Measurements from ENCODE around the gene SGSH. TPM values are rescaled to one million over a fixed set of nuclear protein-coding genes. Genes with fewer than 3 reads are reported as not detected.

SGSH gene
- total RNA-seq, 2 experiments from 2014 or later = 14.3 to 38.4 TPM

DNA sequence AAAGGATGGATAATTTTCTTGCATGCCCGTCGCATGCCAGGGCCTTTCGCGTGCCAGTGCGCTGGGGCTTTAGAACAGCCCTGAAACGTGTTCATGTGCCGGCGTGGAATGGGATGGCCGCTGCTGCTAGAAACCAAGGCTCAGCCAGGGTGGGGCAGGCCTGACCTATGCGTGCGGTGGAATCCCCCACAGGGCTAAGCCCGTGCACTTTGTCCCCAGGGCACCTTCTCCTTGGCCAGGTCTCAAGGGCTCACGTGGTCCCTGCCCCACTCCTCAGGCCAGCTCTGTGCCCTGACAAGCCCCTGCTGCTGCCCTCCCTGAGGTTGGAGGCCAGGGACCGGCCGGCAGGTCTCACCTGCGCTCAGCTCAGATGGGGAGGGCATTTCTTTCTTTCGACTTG, 27.4 kb upstream of the SGSH start:
- intact Hi-C loops (cut with micrococcal nuclease; ENCODE audit: unreplicated experiment) = no loop called here
- Histone ChIP-seq H3K9me3 (ENCODE audit: low read length) (no peaks in the 10 kb centered on the region), H3K4me3 (ENCODE audit: low read depth, low read length, poor library complexity, severe bottlenecking) (no peak overlapping the region), H3K4me2 (ENCODE audit: low read length) (no peak overlapping the region), H2AFZ (ENCODE audit: low read length) (no peak overlapping the region), H3K36me3 (ENCODE audit: insufficient read depth, low read length) (no peaks in the 10 kb centered on the region), H3K4me1 (ENCODE audit: insufficient read depth, low read length, poor library complexity, severe bottlenecking) (no peaks in the 10 kb centered on the region), H3K27ac (ENCODE audit: low read depth, low read length, poor library complexity, severe bottlenecking) (no peak overlapping the region), H3K9me2 (ENCODE audit: insufficient read depth, low read length) (no peaks in the 10 kb centered on the region), H3K79me2 (ENCODE audit: insufficient read depth, low read depth, low read length) (no peaks in the 10 kb centered on the region), H4K20me1 (ENCODE audit: insufficient read depth, low read length) (no peaks in the 10 kb centered on the region)
- POLR2A ChIA-PET = no interaction called here
- BruUV-seq (replicated peaks) = no TSS peak
- no peak for DNase-seq (ENCODE audit: low spot score)
- CTCF ChIA-PET (ENCODE audit: unreplicated experiment) = no interaction called here
- no peak for TF ChIP-seq EZH2phosphoT487 (IDR thresholded peaks at IDR 0.05; ENCODE audit: borderline replicate concordance, low read depth, low read length)
- TF ChIP-seq CTCF (conservative IDR thresholded peaks at IDR 0.05; ENCODE audit: low read length) = no peak

DNA sequence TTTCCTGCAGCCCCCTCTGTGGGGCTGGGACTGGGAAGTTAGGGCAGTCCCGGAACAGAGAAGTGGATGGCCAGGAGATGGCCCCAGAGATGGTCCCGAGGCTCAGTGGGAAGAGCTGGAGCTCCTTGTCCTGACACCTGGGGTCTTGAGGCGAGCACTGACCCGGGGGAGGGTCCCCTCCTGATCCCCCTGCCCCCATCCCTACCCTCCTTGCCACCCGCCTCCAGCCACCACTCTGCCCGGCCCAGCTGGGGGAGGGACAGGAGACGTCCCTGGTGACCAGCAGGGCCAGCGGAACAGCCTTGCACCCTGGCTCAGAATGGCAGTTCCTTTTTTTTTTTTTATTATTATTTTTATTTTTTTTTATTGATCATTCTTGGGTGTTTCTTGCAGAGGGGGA, 26.6 kb upstream of the SGSH start:
- BruUV-seq (replicated peaks) = no TSS peak
- no peak for TF ChIP-seq CTCF (conservative IDR thresholded peaks at IDR 0.05; ENCODE audit: low read length)
- no peak for TF ChIP-seq EZH2phosphoT487 (IDR thresholded peaks at IDR 0.05; ENCODE audit: borderline replicate concordance, low read depth, low read length)
- no peak for DNase-seq (ENCODE audit: low spot score)
- ChIA-PET POLR2A (no interaction called here), CTCF (ENCODE audit: unreplicated experiment) (no interaction called here)
- intact Hi-C loops (cut with micrococcal nuclease; ENCODE audit: unreplicated experiment) = no loop called here
- H3K9me3 ChIP-seq (ENCODE audit: low read length) = no peaks in the 10 kb centered on the region
- no peak overlapping the region for H2AFZ ChIP-seq (ENCODE audit: low read length)
- no peak overlapping the region for H3K4me3 ChIP-seq (ENCODE audit: low read depth, low read length, poor library complexity, severe bottlenecking)
- no peaks in the 10 kb centered on the region for H3K36me3 ChIP-seq (ENCODE audit: insufficient read depth, low read length)
- H3K4me2 ChIP-seq (ENCODE audit: low read length) = no peak overlapping the region
- no peaks in the 10 kb centered on the region for H3K4me1 ChIP-seq (ENCODE audit: insufficient read depth, low read length, poor library complexity, severe bottlenecking)
- no peaks in the 10 kb centered on the region for H3K79me2 ChIP-seq (ENCODE audit: insufficient read depth, low read depth, low read length)
- no peaks in the 10 kb centered on the region for H3K9me2 ChIP-seq (ENCODE audit: insufficient read depth, low read length)
- no peaks in the 10 kb centered on the region for H4K20me1 ChIP-seq (ENCODE audit: insufficient read depth, low read length)
- no peak overlapping the region for H3K27ac ChIP-seq (ENCODE audit: low read depth, low read length, poor library complexity, severe bottlenecking)

DNA sequence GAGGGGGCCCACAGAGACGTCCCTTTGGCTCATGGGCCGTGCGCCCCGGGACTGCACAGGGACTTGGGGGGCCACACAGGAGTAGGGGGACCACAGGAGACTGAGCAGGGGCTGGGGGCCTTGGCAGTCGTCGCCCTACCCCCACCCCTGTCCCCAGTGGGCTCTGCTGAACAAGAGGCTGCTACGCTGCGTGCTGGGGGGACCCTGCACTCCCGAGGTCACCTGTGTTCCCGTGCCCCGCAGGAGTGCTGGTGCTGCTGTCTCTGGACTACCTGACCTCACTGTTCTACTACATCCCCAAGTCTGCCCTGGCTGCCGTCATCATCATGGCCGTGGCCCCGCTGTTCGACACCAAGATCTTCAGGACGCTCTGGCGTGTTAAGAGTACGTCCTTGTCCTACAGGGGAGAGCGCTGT, 26.1 kb upstream of the SGSH start:
- TF ChIP-seq EZH2phosphoT487 (IDR thresholded peaks at IDR 0.05; ENCODE audit: borderline replicate concordance, low read depth, low read length) (no peak), CTCF (conservative IDR thresholded peaks at IDR 0.05; ENCODE audit: low read length) (no peak)
- H3K79me2 ChIP-seq (ENCODE audit: insufficient read depth, low read depth, low read length) = no peaks in the 10 kb centered on the region
- H2AFZ ChIP-seq (ENCODE audit: low read length) = no peak overlapping the region
- H4K20me1 ChIP-seq (ENCODE audit: insufficient read depth, low read length) = no peaks in the 10 kb centered on the region
- no peaks in the 10 kb centered on the region for H3K9me3 ChIP-seq (ENCODE audit: low read length)
- POLR2A ChIA-PET = no interaction called here
- H3K9me2 ChIP-seq (ENCODE audit: insufficient read depth, low read length) = no peaks in the 10 kb centered on the region
- no peaks in the 10 kb centered on the region for H3K36me3 ChIP-seq (ENCODE audit: insufficient read depth, low read length)
- H3K4me3 ChIP-seq (ENCODE audit: low read depth, low read length, poor library complexity, severe bottlenecking) = no peak overlapping the region
- no peaks in the 10 kb centered on the region for H3K4me1 ChIP-seq (ENCODE audit: insufficient read depth, low read length, poor library complexity, severe bottlenecking)
- intact Hi-C loops (cut with micrococcal nuclease; ENCODE audit: unreplicated experiment) = no loop called here
- no peak overlapping the region for H3K27ac ChIP-seq (ENCODE audit: low read depth, low read length, poor library complexity, severe bottlenecking)
- H3K4me2 ChIP-seq (ENCODE audit: low read length) = no peak overlapping the region
- BruUV-seq (replicated peaks) = no TSS peak
- DNase-seq (ENCODE audit: low spot score) = no peak
- CTCF ChIA-PET (ENCODE audit: unreplicated experiment) = no interaction called here
